ENCODE data around the gene RUNX2. TPM values are rescaled to one million over a fixed set of nuclear protein-coding genes. Genes with fewer than 3 reads are reported as not detected.

RUNX2 gene
- total and polyA plus RNA-seq, 10 of the 15 experiments (the other 5 are each of a cell fraction or from before 2014, with no cell fraction given) = 0.01 to 0.77 (median 0.15) TPM; not detected in 3

DNA sequence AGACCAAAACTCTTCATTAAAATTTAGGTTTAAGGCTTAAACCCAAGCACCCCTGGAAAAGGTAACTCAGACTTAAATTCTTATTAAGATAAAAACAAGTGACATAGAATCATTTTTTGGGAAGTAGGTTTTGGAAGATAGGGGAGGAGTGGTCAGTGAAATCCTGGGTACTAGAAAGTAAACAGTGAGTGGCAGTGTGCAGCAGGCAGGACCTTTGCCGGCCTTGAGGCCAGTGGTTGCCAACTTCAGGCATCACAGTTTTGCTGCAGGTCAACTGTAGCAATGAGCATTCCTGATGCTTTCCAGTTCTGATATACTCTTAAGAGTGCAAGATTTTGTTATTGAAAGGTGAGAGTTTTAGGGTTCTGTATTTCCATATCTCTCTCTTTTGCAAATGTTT is 118.9 kb downstream of the RUNX2 start:
- Histone ChIP-seq H3K9me3 (replicated peaks; ENCODE audit: control insufficient read depth, insufficient read depth, low read length) (no peaks in the 10 kb centered on the region), H3K36me3 (ENCODE audit: control insufficient read depth in 2 of 2, insufficient read depth in 2 of 2, low read length in 1 of 2) (no peaks in the 10 kb centered on the region), H3K27ac (ENCODE audit: control insufficient read depth, insufficient read depth) (no peak overlapping the region), H3K4me2 (ENCODE audit: control insufficient read depth, insufficient read depth) (no peak overlapping the region), H3K4me3 (no peak overlapping the region), H3K4me1 (ENCODE audit: control insufficient read depth, insufficient read depth, low read length) (no peaks in the 10 kb centered on the region), H3K9ac (ENCODE audit: control insufficient read depth, insufficient read depth, low read length) (no peak overlapping the region), H2AFZ (ENCODE audit: control insufficient read depth, low read depth, low read length) (no peak overlapping the region), H3K27me3 (replicated peaks in 1 of 2; ENCODE audit: control insufficient read depth in 2 of 2, insufficient read depth in 2 of 2, low read length in 1 of 2) (peaks cover 0 to 4% of the 10 kb centered on the region in 2 experiments; a peak in 3 of 4 replicates), H3K79me2 (ENCODE audit: control insufficient read depth, insufficient read depth, low read length) (no peaks in the 10 kb centered on the region), H4K20me1 (ENCODE audit: control insufficient read depth, insufficient read depth) (no peaks in the 10 kb centered on the region)
- CTCF ChIA-PET = no interaction called here
- no peak for FAIRE-seq
- no peak for DNase-seq (ENCODE audit: low read depth, low spot score)
- TF ChIP-seq, protein P1, sequence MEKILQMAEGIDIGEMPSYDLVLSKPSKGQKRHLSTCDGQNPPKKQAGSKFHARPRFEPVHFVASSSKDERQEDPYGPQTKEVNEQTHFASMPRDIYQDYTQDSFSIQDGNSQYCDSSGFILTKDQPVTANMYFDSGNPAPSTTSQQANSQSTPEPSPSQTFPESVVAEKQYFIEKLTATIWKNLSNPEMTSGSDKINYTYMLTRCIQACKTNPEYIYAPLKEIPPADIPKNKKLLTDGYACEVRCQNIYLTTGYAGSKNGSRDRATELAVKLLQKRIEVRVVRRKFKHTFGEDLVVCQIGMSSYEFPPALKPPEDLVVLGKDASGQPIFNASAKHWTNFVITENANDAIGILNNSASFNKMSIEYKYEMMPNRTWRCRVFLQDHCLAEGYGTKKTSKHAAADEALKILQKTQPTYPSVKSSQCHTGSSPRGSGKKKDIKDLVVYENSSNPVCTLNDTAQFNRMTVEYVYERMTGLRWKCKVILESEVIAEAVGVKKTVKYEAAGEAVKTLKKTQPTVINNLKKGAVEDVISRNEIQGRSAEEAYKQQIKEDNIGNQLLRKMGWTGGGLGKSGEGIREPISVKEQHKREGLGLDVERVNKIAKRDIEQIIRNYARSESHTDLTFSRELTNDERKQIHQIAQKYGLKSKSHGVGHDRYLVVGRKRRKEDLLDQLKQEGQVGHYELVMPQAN (conservative IDR thresholded peaks at IDR 0.05) = no peak
- TF ChIP-seq TCF12 (IDR thresholded peaks at IDR 0.05; ENCODE audit: low read depth, low read length) (no peak), NFYA (IDR thresholded peaks at IDR 0.05; ENCODE audit: borderline replicate concordance, low read depth, low read length) (no peak), CBFB (IDR thresholded peaks at IDR 0.05; ENCODE audit: low read depth) (no peak), SP1 (IDR thresholded peaks at IDR 0.05; ENCODE audit: low read depth, low read length) (no peak), WRNIP1 (IDR thresholded peaks at IDR 0.05; ENCODE audit: borderline replicate concordance, low read depth, low read length) (no peak), ATF7 (IDR thresholded peaks at IDR 0.05; ENCODE audit: low read depth) (no peak), HDAC2 (IDR thresholded peaks at IDR 0.05) (no peak), POLR2AphosphoS2 (IDR thresholded peaks at IDR 0.05; ENCODE audit: low read depth, low read length) (no peak), FOS (IDR thresholded peaks at IDR 0.05; ENCODE audit: borderline replicate concordance, extremely low read depth, insufficient read length) (no peak), POLR2A (IDR thresholded peaks at IDR 0.05; ENCODE audit: low read depth, low read length) (no peak), NR2C1 (IDR thresholded peaks at IDR 0.05) (no peak), TAF1 (IDR thresholded peaks at IDR 0.05; ENCODE audit: borderline replicate concordance, low read depth, low read length) (no peak), MXI1 (IDR thresholded peaks at IDR 0.05; ENCODE audit: low read depth, low read length) (no peak), RAD51 (IDR thresholded peaks at IDR 0.05) (no peak)
- TF ChIP-seq, protein P2, sequence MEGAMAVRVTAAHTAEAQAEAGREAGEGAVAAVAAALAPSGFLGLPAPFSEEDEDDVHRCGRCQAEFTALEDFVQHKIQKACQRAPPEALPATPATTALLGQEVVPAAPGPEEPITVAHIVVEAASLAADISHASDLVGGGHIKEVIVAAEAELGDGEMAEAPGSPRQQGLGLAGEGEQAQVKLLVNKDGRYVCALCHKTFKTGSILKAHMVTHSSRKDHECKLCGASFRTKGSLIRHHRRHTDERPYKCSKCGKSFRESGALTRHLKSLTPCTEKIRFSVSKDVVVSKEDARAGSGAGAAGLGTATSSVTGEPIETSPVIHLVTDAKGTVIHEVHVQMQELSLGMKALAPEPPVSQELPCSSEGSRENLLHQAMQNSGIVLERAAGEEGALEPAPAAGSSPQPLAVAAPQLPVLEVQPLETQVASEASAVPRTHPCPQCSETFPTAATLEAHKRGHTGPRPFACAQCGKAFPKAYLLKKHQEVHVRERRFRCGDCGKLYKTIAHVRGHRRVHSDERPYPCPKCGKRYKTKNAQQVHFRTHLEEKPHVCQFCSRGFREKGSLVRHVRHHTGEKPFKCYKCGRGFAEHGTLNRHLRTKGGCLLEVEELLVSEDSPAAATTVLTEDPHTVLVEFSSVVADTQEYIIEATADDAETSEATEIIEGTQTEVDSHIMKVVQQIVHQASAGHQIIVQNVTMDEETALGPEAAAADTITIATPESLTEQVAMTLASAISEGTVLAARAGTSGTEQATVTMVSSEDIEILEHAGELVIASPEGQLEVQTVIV (IDR thresholded peaks at IDR 0.05; ENCODE audit: borderline replicate concordance, partially characterized antibody) = no peak
- in situ Hi-C loops (cut with MboI) (no loop called here), intact Hi-C loops (cut with micrococcal nuclease; ENCODE audit: unreplicated experiment) (no loop called here)
- SMC1A ChIA-PET (ENCODE audit: uncharacterized antibody, unreplicated experiment) = no interaction called here
- RAD21 ChIA-PET (ENCODE audit: unreplicated experiment) = no interaction called here
- 71% methylated on average over 1 of the region's 1 CpG for WGBS (ENCODE audit: insufficient coverage, insufficient replicate concordance, low lambda C conversion rate, missing lambda C conversion rate)
- no TSS peak for BruUV-seq (replicated peaks)
- ATAC-seq = no peak
- POLR2A ChIA-PET = no interaction called here
